SU-DHL-6 (cell line): Measurements from ENCODE around the gene PLEKHM1.
"Not testable (repeated sequence)": the region's sequence is repeated elsewhere in the genome, so short reads cannot be mapped to it uniquely, and the experiment has no call there.

Experiments
- EZH2phosphoT487 ChIP-seq: fragments of 200-600 bp; sonication (generic), shearing (Covaris generic); conservative IDR thresholded peaks from 2 replicates; pipeline ENCODE4 v1.6.1; 2018; ENCODE audit warnings: mild to moderate bottlenecking, antibody characterized with exemption, low read length, moderate library complexity, mixed read lengths
- TF ChIP-seq, protein P1 (sequence below): fragments of 200-600 bp; sonication (generic); IDR thresholded peaks from one replicate; pipeline ENCODE4 v1.5.1; 2017; ENCODE audit warnings: antibody characterized with exemption, mild to moderate bottlenecking, low read length, moderate library complexity; ENCODE audit not compliant: insufficient read depth, poor library complexity, severe bottlenecking

DNA sequence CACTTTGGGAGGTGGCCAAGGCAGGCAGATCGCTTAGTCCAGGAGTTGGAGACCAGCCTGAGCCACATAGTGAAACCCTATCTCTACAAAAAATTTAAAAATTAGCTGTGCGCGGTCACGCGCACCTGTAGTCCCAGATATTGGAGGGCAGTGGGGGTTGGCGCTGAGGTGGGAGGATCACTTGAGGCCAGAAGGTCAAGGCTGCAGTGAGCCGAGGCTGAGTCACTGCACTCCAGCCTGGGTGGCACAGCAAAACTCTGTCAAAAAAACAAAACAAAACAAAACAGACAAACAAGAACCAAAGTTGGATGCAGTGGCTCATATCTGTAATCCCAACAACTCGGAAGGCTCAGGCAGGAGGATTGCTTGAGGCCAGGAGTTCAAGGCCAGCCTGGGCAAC, 6.9 kb upstream of the PLEKHM1 start:
- TF ChIP-seq, protein P1, sequence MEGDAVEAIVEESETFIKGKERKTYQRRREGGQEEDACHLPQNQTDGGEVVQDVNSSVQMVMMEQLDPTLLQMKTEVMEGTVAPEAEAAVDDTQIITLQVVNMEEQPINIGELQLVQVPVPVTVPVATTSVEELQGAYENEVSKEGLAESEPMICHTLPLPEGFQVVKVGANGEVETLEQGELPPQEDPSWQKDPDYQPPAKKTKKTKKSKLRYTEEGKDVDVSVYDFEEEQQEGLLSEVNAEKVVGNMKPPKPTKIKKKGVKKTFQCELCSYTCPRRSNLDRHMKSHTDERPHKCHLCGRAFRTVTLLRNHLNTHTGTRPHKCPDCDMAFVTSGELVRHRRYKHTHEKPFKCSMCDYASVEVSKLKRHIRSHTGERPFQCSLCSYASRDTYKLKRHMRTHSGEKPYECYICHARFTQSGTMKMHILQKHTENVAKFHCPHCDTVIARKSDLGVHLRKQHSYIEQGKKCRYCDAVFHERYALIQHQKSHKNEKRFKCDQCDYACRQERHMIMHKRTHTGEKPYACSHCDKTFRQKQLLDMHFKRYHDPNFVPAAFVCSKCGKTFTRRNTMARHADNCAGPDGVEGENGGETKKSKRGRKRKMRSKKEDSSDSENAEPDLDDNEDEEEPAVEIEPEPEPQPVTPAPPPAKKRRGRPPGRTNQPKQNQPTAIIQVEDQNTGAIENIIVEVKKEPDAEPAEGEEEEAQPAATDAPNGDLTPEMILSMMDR: not testable (repeated sequence)
- not testable (repeated sequence) for TF ChIP-seq EZH2phosphoT487
